22Rv1 (cell line): ENCODE data around the gene FUCA2.
"Not testable (repeated sequence)": the region's sequence is repeated elsewhere in the genome, so short reads cannot be mapped to it uniquely, and the experiment has no call there.

ENCODE experiments used
- H3K27ac ChIP-seq: fragments of 450-650 bp; 2 replicates; pipeline ENCODE4 v1.5.1; 2017
- ZFX ChIP-seq: fragments of 450-650 bp; IDR thresholded peaks from 2 replicates; pipeline ENCODE4 v1.6.1; 2017; ENCODE audit warnings: antibody characterized with exemption, borderline replicate concordance
- TF ChIP-seq, protein P1 (sequence below): fragments of 450-650 bp; IDR thresholded peaks from 2 replicates; pipeline ENCODE4 v1.5.1; 2017; ENCODE audit warnings: mild to moderate bottlenecking

The FUCA2 gene

DNA sequence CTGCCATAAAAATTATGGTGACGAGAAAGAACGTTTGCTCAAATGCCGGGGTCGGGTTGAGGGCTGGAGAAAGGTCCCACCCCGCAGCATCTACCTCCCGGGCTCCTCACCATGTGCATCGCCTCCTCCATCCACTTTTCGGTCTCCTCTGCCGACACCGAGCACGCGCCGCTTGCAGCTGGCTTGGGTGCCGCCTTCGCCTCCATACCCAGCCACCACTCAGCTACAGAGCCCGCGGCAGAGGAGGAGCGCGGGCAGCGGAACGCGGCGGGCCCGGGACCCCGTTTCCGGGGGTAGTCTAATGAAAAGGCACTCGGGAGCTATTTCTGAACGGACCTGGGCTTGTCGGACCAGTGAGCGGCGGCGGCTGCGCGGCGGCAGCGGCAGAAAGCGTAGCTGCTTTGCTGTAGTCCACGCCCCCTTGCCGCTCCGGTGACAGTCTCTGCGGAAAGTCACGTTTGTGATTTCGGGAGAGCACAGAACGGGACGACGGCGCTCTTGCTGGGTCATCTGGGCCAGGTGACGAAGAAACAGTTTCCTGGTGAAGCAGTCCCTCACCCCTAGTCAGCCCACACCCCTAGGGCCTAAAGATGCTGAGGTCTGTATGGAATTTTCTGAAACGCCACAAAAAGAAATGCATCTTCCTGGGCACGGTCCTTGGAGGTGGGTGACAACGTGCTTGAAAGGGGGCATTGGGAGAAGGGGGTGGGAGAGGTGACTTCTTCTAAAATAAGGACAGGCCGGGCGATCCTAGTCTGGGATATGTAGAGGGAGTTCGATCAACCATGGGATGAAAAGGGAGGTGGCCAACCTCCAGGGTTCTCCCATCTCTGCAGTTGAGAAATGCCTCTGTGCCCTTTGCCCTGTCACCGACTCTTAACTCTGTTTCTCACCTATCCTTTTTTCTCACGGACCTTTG lies 60.8 kb downstream of the FUCA2 start, which contains the start of the genes ADAT2 and PEX3:
Gene ADAT2 (minus strand): TSS at position 243 of the 919 bp plus-strand sequence. CDS start 37 bp downstream, at position 206.
Gene PEX3 (plus strand): TSS at position 353 of the 919 bp plus-strand sequence. CDS start 238 bp downstream, at position 591.
- no peak for TF ChIP-seq ZFX
- TF ChIP-seq, protein P1, sequence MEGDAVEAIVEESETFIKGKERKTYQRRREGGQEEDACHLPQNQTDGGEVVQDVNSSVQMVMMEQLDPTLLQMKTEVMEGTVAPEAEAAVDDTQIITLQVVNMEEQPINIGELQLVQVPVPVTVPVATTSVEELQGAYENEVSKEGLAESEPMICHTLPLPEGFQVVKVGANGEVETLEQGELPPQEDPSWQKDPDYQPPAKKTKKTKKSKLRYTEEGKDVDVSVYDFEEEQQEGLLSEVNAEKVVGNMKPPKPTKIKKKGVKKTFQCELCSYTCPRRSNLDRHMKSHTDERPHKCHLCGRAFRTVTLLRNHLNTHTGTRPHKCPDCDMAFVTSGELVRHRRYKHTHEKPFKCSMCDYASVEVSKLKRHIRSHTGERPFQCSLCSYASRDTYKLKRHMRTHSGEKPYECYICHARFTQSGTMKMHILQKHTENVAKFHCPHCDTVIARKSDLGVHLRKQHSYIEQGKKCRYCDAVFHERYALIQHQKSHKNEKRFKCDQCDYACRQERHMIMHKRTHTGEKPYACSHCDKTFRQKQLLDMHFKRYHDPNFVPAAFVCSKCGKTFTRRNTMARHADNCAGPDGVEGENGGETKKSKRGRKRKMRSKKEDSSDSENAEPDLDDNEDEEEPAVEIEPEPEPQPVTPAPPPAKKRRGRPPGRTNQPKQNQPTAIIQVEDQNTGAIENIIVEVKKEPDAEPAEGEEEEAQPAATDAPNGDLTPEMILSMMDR: no peak
- peak within 1 kb of the TSS; percentile 73 for H3K27ac ChIP-seq

DNA sequence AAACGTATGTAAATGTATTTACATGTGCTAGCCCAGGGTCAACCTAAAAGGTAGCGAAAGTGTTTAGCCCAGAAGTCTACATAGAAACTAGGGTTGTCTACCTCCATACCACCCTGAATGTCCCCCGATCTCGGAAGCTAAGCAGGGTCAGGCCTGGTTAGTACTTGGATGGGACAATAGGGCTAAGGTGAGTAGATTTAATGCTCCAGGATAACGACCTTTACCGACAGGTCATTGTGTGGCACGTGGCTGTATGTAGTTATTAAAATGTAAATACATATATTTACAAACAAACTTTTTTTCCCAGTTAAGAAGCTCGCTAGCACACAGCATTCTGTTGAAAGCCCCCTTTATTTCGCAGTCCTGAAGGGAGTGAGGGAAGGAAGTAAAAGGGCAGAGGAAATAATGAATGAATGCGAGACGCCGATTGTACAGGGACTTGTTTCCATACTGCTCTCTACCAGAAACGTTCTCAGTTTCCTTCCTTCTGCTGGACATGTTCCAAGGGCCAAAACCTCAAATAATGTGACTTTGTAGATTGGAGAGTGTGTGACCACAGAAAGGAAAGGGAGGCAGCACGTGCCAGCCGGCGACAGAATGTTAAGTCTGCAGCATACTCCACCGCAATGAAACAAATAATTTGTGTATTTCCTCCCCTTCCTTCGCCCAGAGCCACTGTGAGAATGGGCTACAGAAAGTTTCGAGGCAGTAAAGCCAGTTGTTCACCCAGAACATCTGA lies 61.6 kb downstream of the FUCA2 start:
- TF ChIP-seq, protein P1: no peak
- TF ChIP-seq ZFX: no peak
- peak overlapping the region; percentile 73 for H3K27ac ChIP-seq

DNA sequence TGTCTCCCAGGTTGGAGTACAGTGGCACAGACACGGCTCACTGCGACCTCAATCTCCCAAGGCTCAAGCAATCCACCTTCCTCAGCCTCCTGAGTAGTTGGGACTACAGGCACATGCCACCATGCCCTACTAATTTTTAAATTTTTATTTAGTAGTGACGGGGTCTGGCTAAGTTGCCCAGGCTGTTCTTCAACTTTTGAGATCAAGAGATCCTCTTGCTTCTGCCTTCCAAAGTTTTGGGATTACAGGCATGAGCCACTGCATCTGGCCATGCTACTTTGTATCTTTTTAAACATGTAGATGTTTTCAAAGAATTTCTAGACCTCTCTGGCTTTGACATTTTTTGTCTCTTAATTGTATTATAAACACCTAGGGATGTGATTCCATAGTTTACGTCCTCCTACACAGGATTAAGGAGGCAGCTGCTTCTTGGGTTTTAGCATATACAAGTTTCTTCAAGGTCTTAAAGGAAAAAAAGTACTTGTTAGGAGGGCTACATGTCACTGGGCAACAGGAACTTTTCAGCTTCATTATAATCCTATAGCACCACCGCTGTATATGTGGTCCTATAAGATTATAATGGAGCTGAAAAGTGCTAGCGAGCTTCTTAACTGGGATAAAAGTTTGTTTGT lies 62.3 kb downstream of the FUCA2 start:
- H3K27ac ChIP-seq: no peak overlapping the region
- TF ChIP-seq ZFX: no peak
- TF ChIP-seq, protein P1: no peak

DNA sequence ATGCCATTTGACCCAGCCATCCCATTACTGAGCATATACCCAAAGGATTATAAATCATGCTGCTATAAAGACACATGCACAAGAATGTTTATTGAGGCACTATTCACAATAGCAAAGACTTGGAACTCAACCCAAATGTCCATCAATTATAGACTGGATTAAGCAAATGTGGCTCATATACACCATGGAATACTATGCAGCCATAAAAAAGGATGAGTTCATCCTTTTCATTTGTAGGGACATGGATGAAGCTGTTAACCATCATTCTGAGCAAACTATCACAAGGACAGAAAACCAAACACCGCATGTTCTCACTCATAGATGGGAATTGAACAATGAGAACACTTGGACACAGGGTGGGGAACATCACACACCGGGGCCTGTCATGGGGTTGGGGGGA lies 63.7 kb downstream of the FUCA2 start:
- H3K27ac ChIP-seq: not testable (repeated sequence)
